Measurements from ENCODE around the gene FAM131C. TPM values are rescaled to one million over a fixed set of nuclear protein-coding genes. Genes with fewer than 3 reads are reported as not detected.

Gene FAM131C
- polyA plus RNA-seq, 1 donor (not counting 4 experiments of a cell fraction or from before 2014, with no cell fraction given) = 0.31 TPM

DNA sequence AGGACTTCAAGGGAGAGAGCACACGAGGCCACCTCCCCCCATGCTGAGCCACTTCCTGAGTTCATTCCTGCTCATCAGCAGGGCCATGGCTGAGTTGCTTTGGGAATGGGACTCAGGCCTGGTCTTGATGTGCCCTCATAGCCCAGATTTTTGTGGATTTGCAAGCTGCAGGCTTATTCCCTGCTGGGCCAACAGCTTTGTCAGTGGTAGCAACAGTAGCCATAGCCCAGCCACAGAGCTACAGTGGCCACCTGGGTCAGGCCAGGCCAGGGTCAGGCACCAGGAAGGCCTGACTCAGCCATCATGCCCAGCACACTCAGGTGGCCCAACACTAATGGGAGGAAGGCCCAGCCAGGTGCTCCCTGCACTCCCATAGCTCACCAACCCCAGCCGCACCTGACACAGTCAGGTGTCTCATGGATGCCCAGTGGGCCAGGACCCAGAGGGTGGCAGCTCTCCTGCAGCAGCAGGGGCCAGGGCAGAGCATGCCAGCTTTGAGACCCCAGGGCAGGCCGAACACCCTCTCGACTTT, 49.0 kb upstream of the FAM131C start:
- Histone ChIP-seq H3K4me2 (ENCODE audit: control insufficient read depth, extremely low read depth, insufficient read depth, low read depth, low read length) (no peak overlapping the region), H3K4me1 (ENCODE audit: control insufficient read depth, extremely low read depth, insufficient read depth, low read length) (peaks cover 9% of the 10 kb centered on the region), H3K4me3 (ENCODE audit: control insufficient read depth in 2 of 3, extremely low read depth in 1 of 3, insufficient read depth in 2 of 3, low read depth in 1 of 3, low read length in 3 of 3) (no peak overlapping the region), H3K27ac (ENCODE audit: control insufficient read depth, insufficient read depth, low read length) (peak overlapping the region; percentile 9), H3K9ac (ENCODE audit: control insufficient read depth, extremely low read depth, insufficient read depth, low read length) (no peak overlapping the region), H4K20me1 (ENCODE audit: control insufficient read depth, extremely low read depth, insufficient read depth, low read length) (peaks cover 28% of the 10 kb centered on the region), H3K9me3 (ENCODE audit: control insufficient read depth, low read depth, low read length) (no peaks in the 10 kb centered on the region), H3K36me3 (ENCODE audit: control insufficient read depth in 2 of 2, extremely low read depth in 1 of 2, insufficient read depth in 2 of 2, low read length in 2 of 2) (peaks cover 34 to 35% of the 10 kb centered on the region in 2 experiments), H3K27me3 (ENCODE audit: control insufficient read depth, extremely low read depth, insufficient read depth, low read length) (no peaks in the 10 kb centered on the region), H2AFZ (ENCODE audit: control insufficient read depth, low read length) (no peak overlapping the region), H3K9me1 (ENCODE audit: control insufficient read depth, extremely low read depth, insufficient read depth, low read length) (no peaks in the 10 kb centered on the region), H3K79me2 (ENCODE audit: control insufficient read depth, insufficient read depth, low read length) (no peaks in the 10 kb centered on the region)
- DNase-seq (ENCODE audit: low read depth, low spot score) (no peak), FAIRE-seq (no peak)
- TF ChIP-seq EZH2 (IDR thresholded peaks at IDR 0.05; ENCODE audit: low read length) (no peak), CTCF (optimal IDR thresholded peaks at IDR 0.05 in 1 of 3, IDR thresholded peaks at IDR 0.05 in 1 of 3, conservative IDR thresholded peaks at IDR 0.05 in 1 of 3; ENCODE audit: extremely low read depth in 1 of 3, insufficient read depth in 2 of 3, low read length in 3 of 3) (no peak)
- dilution Hi-C loops (cut with MboI; ENCODE audit: extremely low pct_ligation_motif_present, low sequenced_read_pairs) = no loop called here

DNA sequence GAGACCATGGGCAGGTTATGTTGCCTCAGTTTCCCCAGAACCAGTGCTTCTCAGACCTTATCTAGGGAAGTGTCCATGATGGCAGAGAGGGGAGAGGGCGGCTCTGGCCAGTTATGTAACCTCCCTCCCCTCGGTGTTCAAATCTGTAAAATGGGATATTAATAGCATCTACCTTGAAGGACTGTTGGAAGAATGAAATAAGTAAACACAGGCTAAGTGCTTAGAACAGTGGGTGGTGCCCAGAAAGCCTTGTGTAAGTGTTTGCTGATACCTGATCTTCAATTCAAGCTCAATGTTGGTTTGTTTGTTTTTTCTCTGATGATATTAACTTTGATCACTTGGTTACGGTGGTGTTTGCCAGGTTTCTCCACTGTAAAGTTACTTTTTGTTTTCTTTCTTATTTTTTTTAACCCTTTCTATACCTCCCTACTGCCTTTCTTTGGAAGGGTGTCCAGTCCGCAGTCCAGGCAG, 47.5 kb upstream of the FAM131C start:
- dilution Hi-C loops (cut with MboI; ENCODE audit: extremely low pct_ligation_motif_present, low sequenced_read_pairs) = no loop called here
- H3K4me2 ChIP-seq (ENCODE audit: control insufficient read depth, extremely low read depth, insufficient read depth, low read depth, low read length) = no peak overlapping the region
- TF ChIP-seq EZH2 (IDR thresholded peaks at IDR 0.05; ENCODE audit: low read length) (no peak), CTCF (optimal IDR thresholded peaks at IDR 0.05 in 1 of 3, IDR thresholded peaks at IDR 0.05 in 1 of 3, conservative IDR thresholded peaks at IDR 0.05 in 1 of 3; ENCODE audit: extremely low read depth in 1 of 3, insufficient read depth in 2 of 3, low read length in 3 of 3) (no peak)
- no peak overlapping the region for H3K9ac ChIP-seq (ENCODE audit: control insufficient read depth, extremely low read depth, insufficient read depth, low read length)
- FAIRE-seq (no peak), DNase-seq (ENCODE audit: low read depth, low spot score) (no peak)
- no peaks in the 10 kb centered on the region for H3K9me1 ChIP-seq (ENCODE audit: control insufficient read depth, extremely low read depth, insufficient read depth, low read length)
- no peaks in the 10 kb centered on the region for H3K79me2 ChIP-seq (ENCODE audit: control insufficient read depth, insufficient read depth, low read length)
- peaks cover 9% of the 10 kb centered on the region for H3K4me1 ChIP-seq (ENCODE audit: control insufficient read depth, extremely low read depth, insufficient read depth, low read length)
- no peak overlapping the region for H3K27ac ChIP-seq (ENCODE audit: control insufficient read depth, insufficient read depth, low read length)
- H3K9me3 ChIP-seq (ENCODE audit: control insufficient read depth, low read depth, low read length) = no peaks in the 10 kb centered on the region
- peaks cover 19% of the 10 kb centered on the region for H4K20me1 ChIP-seq (ENCODE audit: control insufficient read depth, extremely low read depth, insufficient read depth, low read length)
- H3K4me3 ChIP-seq (ENCODE audit: control insufficient read depth in 2 of 3, extremely low read depth in 1 of 3, insufficient read depth in 2 of 3, low read depth in 1 of 3, low read length in 3 of 3) = no peak overlapping the region
- H3K27me3 ChIP-seq (ENCODE audit: control insufficient read depth, extremely low read depth, insufficient read depth, low read length) = no peaks in the 10 kb centered on the region
- H2AFZ ChIP-seq (ENCODE audit: control insufficient read depth, low read length) = no peak overlapping the region
- H3K36me3 ChIP-seq (ENCODE audit: control insufficient read depth in 2 of 2, extremely low read depth in 1 of 2, insufficient read depth in 2 of 2, low read length in 2 of 2) = peaks cover 19 to 22% of the 10 kb centered on the region in 2 experiments
